Tibial artery (tissue), 4 donors: ENCODE results near the gene NAPA.

Experiments
- DNase-seq, 2 donors: peaks; one replicate each; pipeline ENCODE4 v3.0.0-alpha.2; 2019
- H3K27ac ChIP-seq, 2 donors: fragments of 200-600 bp; sonication (generic) in 1 of 2; 1 replicate in 1 of 2; 2 replicates in 1 of 2; pipeline ENCODE4 v1.5.1; 2018 to 2019; ENCODE audit warnings: mild to moderate bottlenecking in 1 of 2
- H3K27me3 ChIP-seq, 2 donors: fragments of 200-600 bp; sonication (generic) in 1 of 2; one replicate each; pipeline versions ENCODE4 v1.5.1 to v1.6.0; 2016 to 2019
- H3K36me3 ChIP-seq, 3 donors: fragments of 200-600 bp; sonication (generic) in 2 of 3; one replicate each; pipeline ENCODE4 v1.5.1; 2016 to 2019; ENCODE audit warnings: mild to moderate bottlenecking in 2 of 3
- H3K4me1 ChIP-seq, 4 donors: fragments of 200-600 bp; sonication (generic) in 2 of 4; 1 replicate in 3 of 4; 2 replicates in 1 of 4; pipeline ENCODE4 v1.5.1; 2016 to 2019
- H3K4me3 ChIP-seq, 2 donors: fragments of 200-600 bp; sonication (generic) in 1 of 2; 1 replicate in 1 of 2; 2 replicates in 1 of 2; pipeline ENCODE4 v1.5.1; 2018 to 2019; ENCODE audit warnings: mild to moderate bottlenecking in 2 of 2
- H3K9me3 ChIP-seq, 3 donors: fragments of 200-600 bp; sonication (generic) in 1 of 3; one replicate each; pipeline ENCODE4 v1.5.1; 2016 to 2019
- CTCF ChIP-seq, 2 experiments: fragments of 200-600 bp in 1 of 2; fragments of 450-650 bp in 1 of 2; IDR thresholded peaks; one replicate each; pipeline ENCODE4 v1.5.1; 2017 to 2019; ENCODE audit warnings: antibody characterized with exemption in 2 of 2, mild to moderate bottlenecking in 1 of 2, moderate library complexity in 1 of 2
- intact Hi-C: fragments of 100-400 bp; cut with DNase I; formaldehyde crosslinking; loops from one replicate; pipeline ENCODE4 v1.15.0; 2023; ENCODE audit warnings: low total_unique reads

NAPA gene

GRCh38 chr19:47483800-47484690, 30.8 kb downstream of the NAPA start, which contains the start of gene KPTN:
Gene KPTN (minus strand): TSS chr19:47484219. CDS start chr19:47484160, 59 bp downstream.
- intact Hi-C loops, result no loop called here
- H3K27ac ChIP-seq, result peak within 1 kb of the TSS; percentile 84 to 86
- H3K27me3 ChIP-seq, result peaks cover 0 to 15% of the 10 kb centered on the region in 2 donors
- no peaks in the 10 kb centered on the region for H3K9me3 ChIP-seq
- peaks cover 15 to 24% (median 19%) of the 10 kb centered on the region in 3 donors for H3K36me3 ChIP-seq
- peak; percentile 60 to 65 for TF ChIP-seq CTCF (IDR thresholded peaks at IDR 0.05)
- H3K4me1 ChIP-seq, result peaks cover 0 to 24% (median 10%) of the 10 kb centered on the region in 4 donors
- DNase-seq, result peak; percentile 79 to 91
- H3K4me3 ChIP-seq, result peak within 1 kb of the TSS; percentile 57 to 58

GRCh38 chr19:47483200-47483599, 31.7 kb downstream of the NAPA start:
- DNase-seq, result no peak
- Histone ChIP-seq H3K4me1 (peaks cover 0 to 24% (median 10%) of the 10 kb centered on the region in 4 donors), H3K27ac (no peak overlapping the region), H3K27me3 (peaks cover 0 to 18% of the 10 kb centered on the region in 2 donors), H3K4me3 (peak overlapping the region in 1 of 2 donors; percentile 58), H3K9me3 (no peaks in the 10 kb centered on the region), H3K36me3 (peaks cover 11 to 18% (median 13%) of the 10 kb centered on the region in 3 donors)
- TF ChIP-seq CTCF (IDR thresholded peaks at IDR 0.05), result no peak
- intact Hi-C loops, result no loop called here

GRCh38 chr19:47481460-47482052, 33.3 kb downstream of the NAPA start:
- Histone ChIP-seq H3K4me1 (peaks cover 0 to 24% (median 10%) of the 10 kb centered on the region in 4 donors), H3K27me3 (peaks cover 0 to 18% of the 10 kb centered on the region in 2 donors), H3K9me3 (no peaks in the 10 kb centered on the region), H3K36me3 (peaks cover 0 to 1% (median 0%) of the 10 kb centered on the region in 3 donors), H3K4me3 (no peak overlapping the region), H3K27ac (no peak overlapping the region)
- intact Hi-C loops, result no loop called here
- TF ChIP-seq CTCF (IDR thresholded peaks at IDR 0.05), result no peak
- DNase-seq, result no peak

GRCh38 chr19:47480658-47481057, 34.2 kb downstream of the NAPA start:
- H3K4me1 ChIP-seq, result peaks cover 0 to 24% (median 10%) of the 10 kb centered on the region in 4 donors
- peaks cover 0 to 18% of the 10 kb centered on the region in 2 donors for H3K27me3 ChIP-seq
- intact Hi-C loops, result no loop called here
- H3K36me3 ChIP-seq, result no peaks in the 10 kb centered on the region
- no peak overlapping the region for H3K4me3 ChIP-seq
- H3K27ac ChIP-seq, result no peak overlapping the region
- DNase-seq, result no peak
- no peak for TF ChIP-seq CTCF (IDR thresholded peaks at IDR 0.05)
- H3K9me3 ChIP-seq, result no peaks in the 10 kb centered on the region

GRCh38 chr19:47479701-47480503, 35.0 kb downstream of the NAPA start:
- intact Hi-C loops, result no loop called here
- no peaks in the 10 kb centered on the region for H3K36me3 ChIP-seq
- H3K27me3 ChIP-seq, result peaks cover 0 to 21% of the 10 kb centered on the region in 2 donors
- no peak for TF ChIP-seq CTCF (IDR thresholded peaks at IDR 0.05)
- no peak for DNase-seq
- peaks cover 0 to 20% (median 9%) of the 10 kb centered on the region in 4 donors for H3K4me1 ChIP-seq
- no peaks in the 10 kb centered on the region for H3K9me3 ChIP-seq
- H3K27ac ChIP-seq, result no peak overlapping the region
- no peak overlapping the region for H3K4me3 ChIP-seq
